Heart right ventricle (tissue), 16 donors: ENCODE data around the gene MYO10. TPM values are rescaled to one million over a fixed set of nuclear protein-coding genes. Genes with fewer than 3 reads are reported as not detected.

Experiments used
- ATAC-seq, 8 donors: fragments of 200-7000 bp; cut with Tn5 transposase; one replicate each; pipeline ENCODE4 v1.9.1; 2020; ENCODE audit warnings: mild to moderate bottlenecking in 8 of 8, moderate library complexity in 8 of 8, moderate number of reproducible peaks in 1 of 8
- DNase-seq, 2 donors: peaks; one replicate each; pipeline ENCODE4 v3.0.0-alpha.2; 2020
- H3K27ac ChIP-seq, 10 donors: fragments of 200-600 bp; sonication (generic) in 2 of 10; one replicate each; pipeline versions ENCODE4 v1.5.0 to v1.8.0; 2020 to 2022; ENCODE audit warnings: mild to moderate bottlenecking in 3 of 10
- H3K27me3 ChIP-seq, 7 donors: fragments of 200-600 bp; one replicate each; pipeline ENCODE4 v1.8.0; 2021 to 2022; ENCODE audit warnings: mild to moderate bottlenecking in 2 of 7
- H3K36me3 ChIP-seq, 9 donors: fragments of 200-600 bp; sonication (generic) in 1 of 9; one replicate each; pipeline versions ENCODE4 v1.5.0 to v1.8.0; 2020 to 2022; ENCODE audit warnings: mild to moderate bottlenecking in 2 of 9
- H3K4me1 ChIP-seq, 9 donors: fragments of 200-600 bp; sonication (generic) in 1 of 9; one replicate each; pipeline versions ENCODE4 v1.5.0 to v1.8.0; 2020 to 2022; ENCODE audit warnings: mild to moderate bottlenecking in 4 of 9
- H3K4me3 ChIP-seq, 10 donors: fragments of 200-600 bp; sonication (generic) in 2 of 10; one replicate each; pipeline versions ENCODE4 v1.5.0 to v1.8.0; 2020 to 2022; ENCODE audit warnings: mild to moderate bottlenecking in 7 of 10, moderate library complexity in 2 of 10
- H3K9me3 ChIP-seq, 11 donors: fragments of 200-600 bp in 10 of 11; sonication (generic) in 2 of 11; one replicate each; pipeline versions ENCODE4 v1.5.0 to v1.8.0; 2013 to 2022; ENCODE audit warnings: mild to moderate bottlenecking in 2 of 11, control low read depth in 1 of 11, moderate library complexity in 1 of 11
- CTCF ChIP-seq, 9 donors: fragments of 200-600 bp; sonication (generic) in 2 of 9; IDR thresholded peaks; one replicate each; pipeline versions ENCODE4 v1.5.0 to v1.8.0; 2021 to 2022; ENCODE audit warnings: antibody characterized with exemption in 9 of 9, mild to moderate bottlenecking in 5 of 9, moderate library complexity in 1 of 9
- WGBS, 2 donors: extraction: QIAGEN DNeasy Blood & Tissue Kit; methylation state at CpG; one replicate each; pipeline ENCODE4 v1.1.7; 2013; ENCODE audit warnings: inconsistent platforms in 1 of 2; 5-methylcytosine and 5-hydroxymethylcytosine counted together
- intact Hi-C, 10 donors: fragments of 100-400 bp; cut with DNase I; formaldehyde crosslinking; loops; one replicate each; pipeline versions ENCODE4 v1.11.1 to v1.14.2; 2022
- polyA plus RNA-seq, 2 donors: library from polyadenylated mRNA; stranded (reverse); fragments of 200-250 nt; gene quantifications; one replicate each; pipeline ENCODE4 v1.2.3, GENCODE V29; 2013
- total RNA-seq, 10 donors: library from RNA; stranded (reverse); fragmentation: NEBNext Ultra II Directional in 3 of 10; extraction: Animal tissue kit (Norgen Biotek cat#: 25700) in 3 of 10; gene quantifications; one replicate each; pipeline versions ENCODE4 v1.2.1 to v1.2.4, GENCODE V29; 2021 to 2023
- donor health status: Arrhythmogenic right ventricular cardiomyopathy.
- donor health status: ischemic (EF 13 %, LVEDD 7.1; RV severe dilation, severe dysfunction).
- donor health status: healthy with polysubstance abuse.
- donor health status: DM: no; HTN: yes; CAD: no.
- donor health status: DM: no; HTN: no; CAD: no.
- donor health status: ischemic (EF 25% LVEDD 6.9; RV normal size, moderate dysfunction).
- donor health status: ischemic (EF 25% LVEDD 5.7; RV mildly dilated, moderate dysfunction).
- donor health status: healthy.
- donor health status: DM: yes; HTN: yes; CAD: no.
- donor health status: Ischemic cardiomyopathy.
- donor health status: ischemic (EF 35%, LVEDD 5.7; RV mildly dilated, moderate dysfunction).
- donor health status: nonischemic (EF 11% LVEDD 7.7; RV severe dilation, severe dysfunction).
- donor health status: DM: yes; HTN: yes; CAD: no.
- donor health status: PGD.
- donor health status: ischemic (EF 29% LVEDD 5.4; RV normal size, mild dysfunction).
- donor health status: nonischemic (EF 23%, LVEDD 6.1; RV moderate dilation, normal function).

The MYO10 gene
- total and polyA plus RNA-seq, 12 donors = 1.2 to 8.2 (median 4.6) TPM

GRCh38 chr5:16863469-16863946 is 72.6 kb downstream of the MYO10 start:
- no peaks in the 10 kb centered on the region for H3K27me3 ChIP-seq
- TF ChIP-seq CTCF (IDR thresholded peaks at IDR 0.05) = no peak
- H3K27ac ChIP-seq = no peak overlapping the region
- DNase-seq (no peak), ATAC-seq (no peak)
- no peak overlapping the region for H3K4me3 ChIP-seq
- intact Hi-C loops = no loop called here
- H3K9me3 ChIP-seq = peaks cover 0 to 10% (median 7%) of the 10 kb centered on the region in 11 donors
- no peaks in the 10 kb centered on the region for H3K36me3 ChIP-seq
- WGBS, 2 donors = 93% methylated on average over 5 of the region's 5 CpGs
- peaks cover 0 to 26% (median 5%) of the 10 kb centered on the region in 9 donors for H3K4me1 ChIP-seq

GRCh38 chr5:16862777-16863176 is 73.3 kb downstream of the MYO10 start:
- no peak for TF ChIP-seq CTCF (IDR thresholded peaks at IDR 0.05)
- ATAC-seq (no peak), DNase-seq (no peak)
- Histone ChIP-seq H3K27me3 (no peaks in the 10 kb centered on the region), H3K4me1 (peaks cover 0 to 26% (median 5%) of the 10 kb centered on the region in 9 donors), H3K9me3 (peaks cover 0 to 10% (median 7%) of the 10 kb centered on the region in 11 donors), H3K4me3 (no peak overlapping the region), H3K36me3 (no peaks in the 10 kb centered on the region), H3K27ac (no peak overlapping the region)
- 86 to 88% methylated on average over 3 of the region's 3 CpGs for WGBS, 2 donors
- intact Hi-C loops = no loop called here

- H3K36me3 ChIP-seq = no peaks in the 10 kb centered on the region
- no peak for TF ChIP-seq CTCF (IDR thresholded peaks at IDR 0.05)
- ATAC-seq (no peak), DNase-seq (no peak)
- no peaks in the 10 kb centered on the region for H3K27me3 ChIP-seq
- H3K4me3 ChIP-seq = no peak overlapping the region
- H3K4me1 ChIP-seq = peaks cover 0 to 32% (median 12%) of the 10 kb centered on the region in 9 donors
- H3K27ac ChIP-seq = no peak overlapping the region
- peaks cover 0 to 10% (median 7%) of the 10 kb centered on the region in 11 donors for H3K9me3 ChIP-seq
- intact Hi-C loops = no loop called here
Measured at GRCh38 chr5:16859346-16859745, 76.7 kb downstream of the MYO10 start.

GRCh38 chr5:16858151-16858550 is 77.9 kb downstream of the MYO10 start:
- DNase-seq = no peak
- Histone ChIP-seq H3K4me1 (peaks cover 0 to 27% (median 12%) of the 10 kb centered on the region in 9 donors), H3K27ac (no peak overlapping the region), H3K27me3 (no peaks in the 10 kb centered on the region), H3K9me3 (peaks cover 0 to 10% (median 7%) of the 10 kb centered on the region in 11 donors), H3K36me3 (no peaks in the 10 kb centered on the region), H3K4me3 (no peak overlapping the region)
- intact Hi-C loops = no loop called here
- TF ChIP-seq CTCF (IDR thresholded peaks at IDR 0.05) = no peak
- ATAC-seq = no peak
- WGBS, 2 donors = 87 to 91% methylated on average over 6 of the region's 6 CpGs
